Neural cell (in vitro differentiated cells): ENCODE data around the gene KIF19.

Experiments used
- CTCF ChIP-seq: fragments of 450-650 bp; IDR thresholded peaks from 2 replicates; pipeline ENCODE4 v1.5.1; 2014; ENCODE audit warnings: antibody characterized with exemption, mild to moderate bottlenecking, moderate library complexity; ENCODE audit not compliant: poor library complexity, severe bottlenecking
- EP300 ChIP-seq: fragments of 450-650 bp; conservative IDR thresholded peaks from 2 replicates; pipeline ENCODE4 v1.6.1; 2014; ENCODE audit warnings: antibody characterized with exemption, mild to moderate bottlenecking, moderate library complexity; ENCODE audit not compliant: poor library complexity, severe bottlenecking
- EZH2 ChIP-seq: fragments of 200-600, 300-800 bp; shearing (Covaris generic), sonication (generic); IDR thresholded peaks from 2 replicates; pipeline ENCODE4 v1.6.1; 2014; ENCODE audit warnings: antibody characterized with exemption, low read length, borderline replicate concordance, mild to moderate bottlenecking; ENCODE audit not compliant: insufficient read depth, poor library complexity, severe bottlenecking
- MXI1 ChIP-seq: fragments of 450-650 bp; conservative IDR thresholded peaks from 2 replicates; pipeline ENCODE4 v1.6.1; 2014; ENCODE audit warnings: antibody characterized with exemption, mild to moderate bottlenecking; ENCODE audit not compliant: poor library complexity, severe bottlenecking
- POLR2AphosphoS5 ChIP-seq: IDR thresholded peaks from 2 replicates; pipeline ENCODE4 v1.6.1; 2012
- RAD21 ChIP-seq: fragments of 450-650 bp; conservative IDR thresholded peaks from 2 replicates; pipeline ENCODE4 v1.6.1; 2014; ENCODE audit warnings: antibody characterized with exemption, mild to moderate bottlenecking, moderate library complexity
- REST ChIP-seq: IDR thresholded peaks from 2 replicates; pipeline ENCODE4 v1.6.1; 2012; ENCODE audit warnings: borderline replicate concordance
- TAF1 ChIP-seq: IDR thresholded peaks from 2 replicates; pipeline ENCODE4 v1.6.1; 2012; ENCODE audit warnings: low read depth

GRCh38 chr17:74277935-74278334, 48.1 kb upstream of the KIF19 start:
- TF ChIP-seq CTCF (no peak), MXI1 (no peak), EP300 (no peak), POLR2AphosphoS5 (no peak), RAD21 (no peak), EZH2 (no peak), TAF1 (no peak), REST (no peak)
